ENCODE measurements around the gene STX17. TPM values are rescaled to one million over a fixed set of nuclear protein-coding genes. Genes with fewer than 3 reads are reported as not detected.

STX17 gene
- total and polyA plus RNA-seq, 11 donors, result 5.8 to 29.1 (median 20.4) TPM

DNA sequence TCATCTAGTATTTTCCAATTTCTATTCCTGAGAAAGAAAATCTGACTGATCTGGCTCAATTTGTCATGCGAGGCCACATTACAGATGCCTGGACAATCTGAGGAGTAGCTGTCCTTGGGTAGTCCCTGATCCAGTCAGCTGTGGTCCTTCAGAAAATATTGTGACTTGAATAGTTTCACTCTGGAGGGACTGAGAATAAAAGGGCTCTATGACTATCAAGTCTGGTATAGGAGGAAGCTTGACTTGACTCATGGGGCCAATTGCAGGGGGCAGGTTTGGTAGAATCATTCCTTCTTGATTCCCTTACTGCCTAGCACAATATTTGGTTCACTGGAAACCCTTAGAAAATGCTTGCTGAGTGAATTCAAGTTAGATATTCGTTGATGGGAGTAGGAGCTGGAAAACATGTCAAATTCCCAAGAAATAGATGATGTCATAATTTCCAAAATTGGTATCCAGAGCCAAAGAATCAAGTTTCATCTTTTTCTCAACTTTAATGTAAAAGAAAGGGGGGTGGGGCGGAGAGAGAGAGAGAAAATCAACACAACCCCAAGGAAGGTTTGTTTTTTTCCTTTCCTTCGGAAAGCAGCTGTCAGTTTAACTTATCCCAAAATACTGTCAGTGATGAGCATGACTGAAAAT lies 32.4 kb upstream of the STX17 start:
- Histone ChIP-seq H3K27me3 (no peaks in the 10 kb centered on the region), H3K27ac (no peak overlapping the region), H3K4me1 (no peaks in the 10 kb centered on the region), H3K4me3 (no peak overlapping the region), H3K9me3 (no peaks in the 10 kb centered on the region), H3K36me3 (no peaks in the 10 kb centered on the region)
- no peak for DNase-seq
- no peak for ATAC-seq
- intact Hi-C loops (cut with DNase I), result no loop called here
- WGBS, 4 donors, result 75 to 85% (median 80%) methylated on average over 4 of the region's 4 CpGs
- TF ChIP-seq POLR2A (IDR thresholded peaks at IDR 0.05) (no peak), CTCF (IDR thresholded peaks at IDR 0.05) (no peak)

DNA sequence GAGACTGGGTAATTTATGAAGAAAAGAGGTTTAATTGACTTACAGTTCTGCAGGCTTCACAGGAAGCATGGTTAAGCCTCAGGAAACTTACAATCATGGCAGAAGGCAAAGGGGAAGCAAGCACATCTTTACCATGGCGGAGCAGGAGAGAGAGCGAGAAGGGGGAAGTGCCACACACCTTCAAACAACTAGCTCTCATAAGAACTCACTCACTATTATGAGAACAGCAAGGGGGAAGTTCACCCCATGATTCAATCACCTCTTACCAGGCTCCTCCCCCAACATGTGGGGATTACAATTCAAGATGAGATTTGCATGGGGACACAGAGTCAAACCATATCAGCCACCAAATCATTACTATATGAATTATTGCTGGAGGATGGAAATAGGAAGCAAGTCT lies 30.3 kb upstream of the STX17 start:
- no peak overlapping the region for H3K4me3 ChIP-seq
- ATAC-seq, result no peak
- no peaks in the 10 kb centered on the region for H3K9me3 ChIP-seq
- no peaks in the 10 kb centered on the region for H3K27me3 ChIP-seq
- DNase-seq, result no peak
- no peak overlapping the region for H3K27ac ChIP-seq
- WGBS, 4 donors, result 79 to 98% (median 96%) methylated on average over 2 of the region's 2 CpGs
- H3K4me1 ChIP-seq, result no peaks in the 10 kb centered on the region
- intact Hi-C loops (cut with DNase I), result no loop called here
- no peak for TF ChIP-seq CTCF (IDR thresholded peaks at IDR 0.05)
- TF ChIP-seq POLR2A (IDR thresholded peaks at IDR 0.05), result no peak
- no peaks in the 10 kb centered on the region for H3K36me3 ChIP-seq

DNA sequence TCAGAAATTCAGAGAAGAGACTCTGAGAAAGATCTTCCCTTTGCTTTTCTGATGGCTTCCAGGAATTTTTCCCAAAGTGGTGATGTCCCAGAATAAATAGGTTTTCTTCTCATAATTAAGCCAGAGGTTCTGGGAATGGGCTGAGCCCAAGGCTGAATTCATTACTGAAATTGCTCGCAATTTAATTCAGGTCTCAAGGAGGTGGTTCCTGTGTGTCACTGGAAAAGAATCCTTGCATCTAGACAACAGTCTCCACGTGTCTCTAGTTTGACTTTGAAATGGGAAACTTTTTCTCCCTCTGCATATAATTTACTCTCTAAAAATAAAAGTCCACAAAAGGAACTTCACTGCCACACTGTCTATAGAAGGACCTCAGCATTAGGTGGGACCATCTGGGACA lies 27.8 kb upstream of the STX17 start:
- 73 to 86% (median 77%) methylated on average over 2 of the region's 2 CpGs for WGBS, 4 donors
- Histone ChIP-seq H3K4me3 (no peak overlapping the region), H3K36me3 (no peaks in the 10 kb centered on the region)

GRCh38 chr9:99881769-99882168 lies 24.7 kb upstream of the STX17 start:
- intact Hi-C loops (cut with DNase I), result no loop called here
- H3K36me3 ChIP-seq, result no peaks in the 10 kb centered on the region
- no peak for DNase-seq
- no peak overlapping the region for H3K27ac ChIP-seq
- no peak overlapping the region for H3K4me3 ChIP-seq
- TF ChIP-seq CTCF (IDR thresholded peaks at IDR 0.05) (no peak), POLR2A (IDR thresholded peaks at IDR 0.05) (no peak)
- H3K4me1 ChIP-seq, result no peaks in the 10 kb centered on the region
- no peaks in the 10 kb centered on the region for H3K9me3 ChIP-seq
- ATAC-seq, result no peak
- no peaks in the 10 kb centered on the region for H3K27me3 ChIP-seq

More for the DNA sequence above, 27.8 kb upstream of the STX17 start:
- ATAC-seq (no peak), DNase-seq (no peak)
- H3K9me3 ChIP-seq, result no peaks in the 10 kb centered on the region
- no peak overlapping the region for H3K27ac ChIP-seq
- TF ChIP-seq POLR2A (IDR thresholded peaks at IDR 0.05) (no peak), CTCF (IDR thresholded peaks at IDR 0.05) (no peak)
- intact Hi-C loops (cut with DNase I), result no loop called here
- no peaks in the 10 kb centered on the region for H3K27me3 ChIP-seq
- H3K4me1 ChIP-seq, result no peaks in the 10 kb centered on the region
